Dendritic cell treated with granulocyte-macrophage colony-stimulating factor and Interleukin-4, amounts not matched to agents 40 ng/mL and 50 ng/mL, for 4 days (primary cell): ENCODE measurements around the gene KLHL7.

ENCODE experiments used
- H3K27ac Mint-ChIP-seq: one replicate; pipeline ENCODE4 v1.8.0; 2022; ENCODE audit warnings: mild to moderate bottlenecking, mixed read lengths
- H3K27me3 Mint-ChIP-seq: one replicate; pipeline ENCODE4 v1.8.0; 2022; ENCODE audit warnings: mild to moderate bottlenecking, mixed read lengths
- H3K36me3 Mint-ChIP-seq: one replicate; pipeline ENCODE4 v1.8.0; 2022; ENCODE audit warnings: low read depth, mixed read lengths
- H3K4me1 Mint-ChIP-seq: one replicate; pipeline ENCODE4 v1.8.0; 2022; ENCODE audit warnings: low read depth, mixed read lengths
- H3K4me3 Mint-ChIP-seq: one replicate; pipeline ENCODE4 v1.8.0; 2022; ENCODE audit warnings: mild to moderate bottlenecking, moderate library complexity, mixed read lengths
- H3K9me3 Mint-ChIP-seq: one replicate; pipeline ENCODE4 v1.8.0; 2022; ENCODE audit warnings: mixed read lengths
- intact Hi-C: fragments of 100-400 bp; cut with micrococcal nuclease; formaldehyde crosslinking; loops from one replicate; pipeline ENCODE4 v1.15.0; 2022

The KLHL7 gene

DNA sequence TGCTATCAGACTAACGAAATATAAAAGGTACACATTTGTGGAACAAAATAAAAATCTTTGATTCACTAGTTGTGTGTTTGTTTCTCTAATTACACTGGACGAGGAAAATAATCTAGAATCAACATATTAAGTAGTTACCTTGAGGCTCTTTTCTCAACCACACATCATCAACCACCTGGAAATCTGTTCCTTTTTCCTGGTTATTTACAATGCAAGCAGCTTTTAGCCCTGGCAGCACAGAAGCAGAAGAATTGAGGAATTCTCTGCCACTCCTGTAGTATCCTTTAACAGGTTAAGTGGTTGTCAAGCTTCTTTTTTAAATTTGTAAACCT is 100.0 kb downstream of the KLHL7 start:
- intact Hi-C loops, result loop anchor here (5.0 kb wide), 1 partner anchor 42 kb away; the partner anchor contains the start of gene GPNMB
- H3K9me3 Mint-ChIP-seq, result no peaks in the 10 kb centered on the region
- peak overlapping the region; percentile 82 for H3K27ac Mint-ChIP-seq
- peaks cover 28% of the 10 kb centered on the region for H3K36me3 Mint-ChIP-seq
- peaks cover 18% of the 10 kb centered on the region for H3K27me3 Mint-ChIP-seq
- H3K4me1 Mint-ChIP-seq, result peaks cover 35% of the 10 kb centered on the region
- H3K4me3 Mint-ChIP-seq, result no peak overlapping the region

DNA sequence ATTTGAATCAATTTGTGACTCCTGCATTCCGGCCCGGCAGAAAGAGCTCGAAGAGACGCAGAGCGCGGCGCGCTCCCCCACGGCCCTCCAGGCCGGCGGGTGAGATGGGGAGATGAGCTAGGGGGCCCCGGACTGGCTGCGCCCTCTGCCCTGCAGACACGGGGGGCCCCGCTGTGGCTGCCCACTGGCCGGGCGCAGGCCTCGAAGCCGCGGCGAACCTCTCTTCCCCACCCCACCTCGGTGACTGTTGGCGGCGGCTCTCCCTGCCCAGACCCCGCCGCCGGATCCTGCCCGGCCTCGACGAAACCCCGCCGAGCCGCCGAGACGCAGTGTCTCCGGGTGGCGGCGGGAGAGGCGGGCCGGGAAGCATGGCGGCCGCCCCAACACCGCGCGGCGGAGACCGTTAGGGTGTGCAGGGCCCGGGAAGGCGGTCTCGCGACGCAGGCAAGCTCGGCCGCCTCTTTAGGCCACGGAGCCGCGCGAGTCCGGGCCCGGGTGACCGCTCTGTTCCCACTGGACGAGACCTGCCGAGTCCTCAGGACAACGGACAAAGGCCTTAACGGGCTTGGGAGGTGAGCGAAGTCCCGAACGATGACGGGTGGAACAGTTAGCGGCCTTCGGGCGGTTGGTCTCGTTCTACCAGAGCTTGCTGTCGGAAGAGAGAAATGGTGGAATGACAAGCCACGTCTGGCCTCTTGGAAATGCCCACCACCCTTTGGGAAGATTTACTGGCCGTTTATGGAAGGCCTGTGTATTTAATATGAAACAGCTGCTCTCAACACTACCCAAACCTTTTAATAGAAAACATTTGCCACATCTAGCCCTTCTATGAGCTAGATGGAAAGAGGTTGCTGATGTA is 100.6 kb downstream of the KLHL7 start:
- Mint-ChIP-seq H3K27me3 (peaks cover 18% of the 10 kb centered on the region), H3K27ac (peak overlapping the region; percentile 82), H3K4me1 (peaks cover 41% of the 10 kb centered on the region), H3K36me3 (peaks cover 22% of the 10 kb centered on the region), H3K9me3 (no peaks in the 10 kb centered on the region), H3K4me3 (peak overlapping the region; percentile 57)
- intact Hi-C loops, result loop anchor here (5.0 kb wide), 1 partner anchor 41 kb away; the partner anchor contains the start of gene GPNMB

DNA sequence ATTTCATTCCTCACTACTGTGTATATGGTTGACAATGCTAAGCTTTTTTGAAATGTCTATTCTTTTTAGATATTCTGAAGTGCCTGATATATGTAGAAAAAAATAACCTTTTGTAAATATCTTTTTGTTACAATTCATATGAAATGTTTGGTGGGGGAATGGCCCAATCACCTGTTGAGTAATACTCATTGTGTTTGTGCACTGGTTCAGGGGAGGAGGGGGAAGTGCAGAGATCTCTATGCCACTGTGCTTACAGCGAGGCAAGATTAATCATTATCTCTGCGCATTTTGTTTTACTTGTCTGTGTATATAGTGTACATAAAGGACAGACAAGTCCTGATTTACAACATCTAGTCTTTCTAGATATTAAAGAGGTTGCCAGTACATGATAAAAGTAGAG is 101.4 kb downstream of the KLHL7 start:
- Mint-ChIP-seq H3K9me3 (no peaks in the 10 kb centered on the region), H3K4me3 (no peak overlapping the region), H3K4me1 (peaks cover 45% of the 10 kb centered on the region), H3K36me3 (peaks cover 13% of the 10 kb centered on the region), H3K27me3 (peaks cover 18% of the 10 kb centered on the region), H3K27ac (peak overlapping the region; percentile 82)
- intact Hi-C loops, result loop anchor here (5.0 kb wide), 1 partner anchor 40 kb away; the partner anchor contains the start of gene GPNMB

DNA sequence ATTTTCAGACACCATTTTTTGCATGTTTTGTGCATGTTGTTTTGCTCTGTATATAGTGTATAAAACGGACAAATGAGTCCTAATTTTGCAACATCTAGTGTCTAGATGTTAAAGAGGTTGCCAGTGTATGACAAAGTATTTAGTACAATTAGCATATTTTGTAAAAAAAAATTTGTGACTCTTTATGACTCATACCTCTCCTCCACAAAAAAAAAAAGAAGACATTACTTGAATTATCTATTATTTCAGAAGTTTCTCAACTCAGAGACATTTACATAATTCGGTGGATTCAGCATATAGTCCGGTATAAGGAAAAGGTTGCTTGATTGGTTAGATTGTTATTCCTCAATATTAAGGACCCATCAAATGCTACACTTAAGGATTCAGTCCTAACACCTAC is 102.3 kb downstream of the KLHL7 start:
- intact Hi-C loops, result loop anchor here (5.0 kb wide), 1 partner anchor 39 kb away; the partner anchor contains the start of gene GPNMB
- Mint-ChIP-seq H3K36me3 (peaks cover 8% of the 10 kb centered on the region), H3K27me3 (peaks cover 18% of the 10 kb centered on the region), H3K4me1 (peaks cover 52% of the 10 kb centered on the region), H3K27ac (no peak overlapping the region), H3K4me3 (no peak overlapping the region), H3K9me3 (no peaks in the 10 kb centered on the region)

DNA sequence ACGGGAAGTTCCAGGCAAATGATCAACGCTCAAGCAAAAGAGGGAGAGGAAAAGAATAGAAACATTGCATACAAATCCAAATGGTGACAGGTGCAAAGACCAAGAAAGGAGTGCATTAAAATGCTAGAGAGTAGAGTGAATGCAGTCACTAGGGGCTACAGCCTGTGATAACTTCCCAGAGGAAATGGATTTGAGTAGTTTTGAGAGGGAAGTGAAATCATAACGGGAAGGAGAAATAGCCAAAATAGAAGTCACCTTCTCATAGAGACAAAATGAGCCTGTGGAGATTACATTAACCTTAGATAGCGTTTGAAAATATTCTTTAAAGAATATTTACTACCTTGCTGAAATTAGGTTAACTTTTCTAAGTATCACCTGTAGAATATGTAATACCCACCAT is 102.7 kb downstream of the KLHL7 start:
- Mint-ChIP-seq H3K36me3 (peaks cover 3% of the 10 kb centered on the region), H3K4me1 (peaks cover 50% of the 10 kb centered on the region), H3K27me3 (peaks cover 18% of the 10 kb centered on the region), H3K9me3 (no peaks in the 10 kb centered on the region), H3K4me3 (no peak overlapping the region), H3K27ac (no peak overlapping the region)
- intact Hi-C loops, result loop anchor here (5.0 kb wide), 1 partner anchor 39 kb away; the partner anchor contains the start of gene GPNMB

DNA sequence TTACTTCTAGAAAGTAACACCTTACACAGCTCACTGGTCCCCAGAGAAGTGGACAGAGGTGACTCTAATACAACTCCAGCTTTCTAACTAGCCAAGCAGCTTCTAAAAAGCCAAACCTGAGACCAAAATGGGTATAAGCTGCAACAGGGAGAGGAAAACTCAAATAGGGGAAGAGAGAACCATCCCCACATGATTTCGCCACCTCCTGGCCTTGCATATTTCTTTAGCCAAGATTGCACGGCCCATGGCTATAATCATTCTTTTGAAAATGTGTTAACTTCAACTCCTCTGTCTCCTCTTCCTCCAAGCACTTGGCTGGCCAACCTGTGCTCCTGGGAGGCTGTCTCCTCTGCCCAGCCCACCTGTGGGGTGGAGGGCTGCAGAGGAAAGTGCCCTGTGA is 104.9 kb downstream of the KLHL7 start:
- peaks cover 51% of the 10 kb centered on the region for H3K4me1 Mint-ChIP-seq
- H3K27ac Mint-ChIP-seq, result peak overlapping the region; percentile 69
- intact Hi-C loops, result no loop called here
- H3K27me3 Mint-ChIP-seq, result peaks cover 12% of the 10 kb centered on the region
- no peak overlapping the region for H3K4me3 Mint-ChIP-seq
- no peaks in the 10 kb centered on the region for H3K36me3 Mint-ChIP-seq
- no peaks in the 10 kb centered on the region for H3K9me3 Mint-ChIP-seq

DNA sequence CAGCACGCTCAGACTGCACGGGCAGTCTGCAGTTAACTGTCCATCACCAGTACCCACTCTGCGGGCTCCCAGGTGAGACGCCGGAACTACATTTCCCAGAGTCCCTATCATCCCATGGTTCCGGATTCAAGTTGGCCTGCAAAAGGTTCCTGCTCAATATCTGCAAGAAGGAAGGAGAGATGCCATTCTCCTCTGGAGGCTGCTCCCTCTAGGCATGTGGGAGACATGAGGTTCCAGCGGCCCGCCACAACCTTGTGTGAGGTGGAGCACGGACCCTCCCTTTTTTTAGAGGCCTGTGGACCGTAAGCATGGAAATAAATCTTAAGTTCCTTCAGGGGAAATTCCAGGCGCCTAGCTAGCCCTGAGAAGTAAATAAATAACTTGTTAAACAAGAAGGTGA is 106.0 kb downstream of the KLHL7 start:
- H3K27ac Mint-ChIP-seq, result peak overlapping the region; percentile 69

DNA sequence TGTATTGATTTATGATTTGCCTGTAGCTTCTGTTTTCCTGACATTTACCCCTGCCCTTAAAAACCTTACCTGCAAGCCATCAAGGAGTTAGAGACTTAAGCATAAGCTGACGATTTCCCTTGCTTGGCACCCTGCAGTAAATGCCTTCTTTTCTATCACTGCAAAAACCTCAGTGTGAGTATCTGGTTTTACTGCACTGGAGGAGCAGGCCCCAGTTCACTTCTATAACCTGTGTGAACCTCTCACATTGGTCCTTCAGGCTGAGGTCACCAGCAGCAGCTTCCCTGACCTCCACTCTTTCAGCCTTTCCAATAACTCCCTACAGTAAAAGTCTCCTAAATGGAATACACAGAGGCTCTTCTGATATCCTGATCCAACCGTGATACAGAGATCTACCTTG is 106.8 kb downstream of the KLHL7 start:
- no peaks in the 10 kb centered on the region for H3K36me3 Mint-ChIP-seq
- H3K9me3 Mint-ChIP-seq, result no peaks in the 10 kb centered on the region
- intact Hi-C loops, result no loop called here
- H3K27ac Mint-ChIP-seq, result peak overlapping the region; percentile 21
- peaks cover 52% of the 10 kb centered on the region for H3K4me1 Mint-ChIP-seq
- no peaks in the 10 kb centered on the region for H3K27me3 Mint-ChIP-seq
- no peak overlapping the region for H3K4me3 Mint-ChIP-seq

More for the DNA sequence above, 106.0 kb downstream of the KLHL7 start:
- no peak overlapping the region for H3K4me3 Mint-ChIP-seq
- H3K36me3 Mint-ChIP-seq, result no peaks in the 10 kb centered on the region
- H3K9me3 Mint-ChIP-seq, result no peaks in the 10 kb centered on the region
- peaks cover 2% of the 10 kb centered on the region for H3K27me3 Mint-ChIP-seq
- intact Hi-C loops, result no loop called here
- H3K4me1 Mint-ChIP-seq, result peaks cover 58% of the 10 kb centered on the region

DNA sequence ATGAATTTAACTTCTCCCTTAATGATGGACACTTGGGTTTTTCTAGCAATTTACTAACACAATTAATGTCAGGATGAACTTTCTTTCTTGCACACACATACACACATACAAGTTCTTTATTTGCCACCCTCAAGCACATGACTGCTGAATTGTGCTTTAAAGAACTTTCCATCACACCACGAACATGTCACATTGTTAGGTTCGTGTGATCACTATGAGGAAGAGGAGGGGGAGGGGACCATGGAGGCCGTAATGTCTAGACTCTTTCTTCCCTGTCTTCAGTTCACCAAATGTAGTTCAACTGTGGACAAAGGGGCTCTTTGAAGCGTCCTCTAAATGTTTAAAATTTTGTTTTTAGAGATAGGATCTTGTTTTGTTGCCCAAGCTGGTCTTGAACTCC is 107.3 kb downstream of the KLHL7 start:
- peak overlapping the region; percentile 21 for H3K27ac Mint-ChIP-seq
- H3K4me3 Mint-ChIP-seq, result no peak overlapping the region
- no peaks in the 10 kb centered on the region for H3K36me3 Mint-ChIP-seq
- H3K4me1 Mint-ChIP-seq, result peaks cover 47% of the 10 kb centered on the region
- no peaks in the 10 kb centered on the region for H3K9me3 Mint-ChIP-seq
- H3K27me3 Mint-ChIP-seq, result no peaks in the 10 kb centered on the region
- intact Hi-C loops, result no loop called here

DNA sequence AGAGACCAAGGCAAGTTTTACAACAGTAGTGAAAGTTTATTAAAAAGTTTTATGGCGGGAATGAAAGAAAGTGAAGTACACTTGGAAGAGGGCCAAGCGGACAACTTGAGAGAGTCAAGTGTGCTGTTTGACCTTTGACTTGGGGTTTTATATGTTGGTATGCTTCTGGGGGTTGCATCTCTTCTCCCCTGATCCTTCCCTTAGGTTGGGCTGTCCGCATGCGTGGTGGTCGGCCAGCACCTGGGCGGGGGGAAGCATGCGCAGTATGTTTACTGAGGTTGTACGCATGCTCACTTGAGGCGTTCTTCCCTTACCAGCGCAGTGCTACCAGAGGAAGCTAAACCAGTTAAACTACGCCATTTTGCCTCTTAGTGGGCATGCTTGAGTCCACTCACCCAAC is 108.2 kb downstream of the KLHL7 start:
- Mint-ChIP-seq H3K36me3 (no peaks in the 10 kb centered on the region), H3K27me3 (no peaks in the 10 kb centered on the region), H3K27ac (peak overlapping the region; percentile 46), H3K4me1 (peaks cover 41% of the 10 kb centered on the region), H3K4me3 (no peak overlapping the region), H3K9me3 (no peaks in the 10 kb centered on the region)
- intact Hi-C loops, result no loop called here

DNA sequence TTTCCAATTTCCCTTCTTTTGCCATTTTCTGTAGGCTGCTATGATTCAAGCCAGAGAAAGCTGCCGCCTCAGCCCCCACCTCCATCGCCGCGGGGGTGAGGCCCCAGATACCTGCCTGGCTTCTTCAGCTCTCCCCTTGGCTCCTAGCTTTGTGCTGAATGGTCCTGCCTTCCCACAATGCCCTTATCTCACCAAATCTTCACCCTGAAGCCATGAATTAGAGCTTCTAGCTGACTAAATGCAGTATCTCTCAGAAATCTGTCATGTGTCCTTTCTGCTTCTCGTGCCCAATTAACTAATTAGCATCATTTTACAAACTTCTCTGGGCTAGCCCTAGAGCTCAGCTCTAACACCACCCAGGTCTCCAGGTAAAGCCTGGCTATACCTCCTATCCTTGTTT is 108.8 kb downstream of the KLHL7 start:
- Mint-ChIP-seq H3K36me3 (no peaks in the 10 kb centered on the region), H3K9me3 (no peaks in the 10 kb centered on the region), H3K27me3 (no peaks in the 10 kb centered on the region), H3K4me1 (peaks cover 41% of the 10 kb centered on the region), H3K4me3 (no peak overlapping the region), H3K27ac (peak overlapping the region; percentile 46)
- intact Hi-C loops, result no loop called here

DNA sequence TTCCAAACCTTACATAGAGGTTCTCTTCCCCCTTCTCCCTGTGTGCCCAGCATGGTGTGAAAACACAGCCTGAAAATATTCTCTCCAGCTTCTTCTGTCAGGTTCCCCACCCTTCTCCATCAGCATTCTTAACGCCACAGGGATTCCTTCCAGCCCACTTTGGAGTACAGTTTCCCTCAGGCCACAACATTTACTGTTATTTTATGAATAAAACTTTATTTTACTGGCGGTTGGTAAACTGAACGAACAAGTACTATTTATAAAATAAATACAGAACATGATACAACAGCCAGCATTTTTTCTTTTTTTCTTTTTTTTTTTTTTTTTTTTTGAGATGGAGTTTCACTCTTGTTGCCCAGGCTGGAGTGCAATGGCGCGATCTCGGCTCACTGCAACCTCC is 109.4 kb downstream of the KLHL7 start:
- Mint-ChIP-seq H3K4me3 (no peak overlapping the region), H3K4me1 (peaks cover 39% of the 10 kb centered on the region), H3K27ac (peak overlapping the region; percentile 46), H3K36me3 (no peaks in the 10 kb centered on the region), H3K27me3 (no peaks in the 10 kb centered on the region), H3K9me3 (no peaks in the 10 kb centered on the region)
- intact Hi-C loops, result no loop called here

DNA sequence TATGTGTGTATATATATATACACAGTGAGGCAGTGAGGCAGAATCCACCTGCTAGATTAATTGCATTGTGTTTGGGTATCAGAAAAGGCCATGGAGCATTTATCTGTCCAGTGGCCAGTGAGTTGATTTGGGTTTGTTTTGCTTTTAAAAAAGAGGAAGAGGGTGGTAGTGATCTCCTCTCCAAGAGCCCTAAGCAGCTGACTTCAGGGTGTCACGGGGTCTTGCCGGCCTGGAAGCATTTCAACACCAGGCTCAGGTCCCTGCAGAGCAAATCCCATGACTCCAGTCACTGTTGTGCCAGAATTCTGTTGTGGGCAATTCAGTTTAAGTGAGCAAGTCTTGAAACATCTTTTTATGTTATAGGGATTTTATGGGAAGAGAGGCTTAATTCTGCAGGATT is 110.4 kb downstream of the KLHL7 start:
- intact Hi-C loops, result no loop called here
- peaks cover 3% of the 10 kb centered on the region for H3K27me3 Mint-ChIP-seq
- peaks cover 32% of the 10 kb centered on the region for H3K4me1 Mint-ChIP-seq
- H3K4me3 Mint-ChIP-seq, result no peak overlapping the region
- H3K27ac Mint-ChIP-seq, result peak overlapping the region; percentile 83
- H3K36me3 Mint-ChIP-seq, result no peaks in the 10 kb centered on the region
- no peaks in the 10 kb centered on the region for H3K9me3 Mint-ChIP-seq

DNA sequence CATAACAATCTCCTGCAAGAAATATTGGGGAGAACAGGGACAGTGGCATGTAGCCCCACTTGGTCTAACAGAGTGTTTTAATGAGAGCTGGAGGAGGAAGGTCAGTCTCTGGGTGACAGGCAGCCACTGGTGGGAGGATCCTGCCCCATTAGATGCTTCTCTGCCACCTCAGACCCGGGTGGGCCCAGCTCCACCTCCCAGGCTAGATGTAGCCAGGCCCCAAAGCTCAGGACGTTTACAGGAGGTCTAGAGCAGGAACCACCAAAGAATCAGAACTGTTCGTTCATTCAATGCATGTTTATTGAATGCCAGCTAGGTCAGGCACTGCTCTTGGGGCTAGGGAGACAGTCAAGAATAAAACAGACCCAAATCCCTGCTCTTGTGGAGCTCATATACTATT is 112.6 kb downstream of the KLHL7 start:
- Mint-ChIP-seq H3K4me3 (no peak overlapping the region), H3K4me1 (peaks cover 18% of the 10 kb centered on the region), H3K9me3 (no peaks in the 10 kb centered on the region), H3K27ac (peak overlapping the region; percentile 20), H3K36me3 (no peaks in the 10 kb centered on the region), H3K27me3 (peaks cover 9% of the 10 kb centered on the region)
- intact Hi-C loops, result no loop called here
